Measurements from ENCODE around the gene PIR.

The PIR gene

GRCh38 chrX:15404401-15405096 is 88.6 kb downstream of the PIR start:
- Histone ChIP-seq H3K79me2 (ENCODE audit: insufficient read depth, low read length) (no peaks in the 10 kb centered on the region), H3K27ac (ENCODE audit: low read length) (no peak overlapping the region), H3K36me3 (ENCODE audit: insufficient read depth, low read length) (no peaks in the 10 kb centered on the region), H4K20me1 (ENCODE audit: insufficient read depth, low read length) (no peaks in the 10 kb centered on the region), H2AFZ (ENCODE audit: low read depth, low read length) (no peak overlapping the region), H3K9me3 (ENCODE audit: insufficient read depth, low read length, severe bottlenecking) (no peaks in the 10 kb centered on the region), H3K4me2 (ENCODE audit: insufficient read depth, low read length) (no peak overlapping the region), H3K27me3 (ENCODE audit: insufficient read depth, low read length, poor library complexity) (no peaks in the 10 kb centered on the region), H3K4me1 (ENCODE audit: insufficient read depth, low read length) (0 out of 2 replicates have a peak, but pooled peaks cover 7% of the 10 kb centered on the region), H3K4me3 (ENCODE audit: low read depth in 1 of 2, low read length in 2 of 2) (no peak overlapping the region), H3K9ac (ENCODE audit: low read depth, low read length) (no peak overlapping the region)
- no peak for ATAC-seq (ENCODE audit: insufficient read depth, low read depth)
- no peak for TF ChIP-seq CTCF (IDR thresholded peaks at IDR 0.05; ENCODE audit: borderline replicate concordance, extremely low read depth, low read length, poor library complexity, severe bottlenecking)
- TF ChIP-seq EZH2 (IDR thresholded peaks at IDR 0.05; ENCODE audit: borderline replicate concordance, low read depth, low read length, severe bottlenecking): no peak
- no peak for DNase-seq

GRCh38 chrX:15401378-15401777 is 91.8 kb downstream of the PIR start:
- no peak overlapping the region for H3K9ac ChIP-seq (ENCODE audit: low read depth, low read length)
- H3K4me1 ChIP-seq (ENCODE audit: insufficient read depth, low read length): 0 out of 2 replicates have a peak, but pooled peaks cover 7% of the 10 kb centered on the region
- H3K36me3 ChIP-seq (ENCODE audit: insufficient read depth, low read length): no peaks in the 10 kb centered on the region
- H3K27ac ChIP-seq (ENCODE audit: low read length): no peak overlapping the region
- no peak overlapping the region for H3K4me2 ChIP-seq (ENCODE audit: insufficient read depth, low read length)
- no peaks in the 10 kb centered on the region for H4K20me1 ChIP-seq (ENCODE audit: insufficient read depth, low read length)
- H2AFZ ChIP-seq (ENCODE audit: low read depth, low read length): no peak overlapping the region
- H3K27me3 ChIP-seq (ENCODE audit: insufficient read depth, low read length, poor library complexity): no peaks in the 10 kb centered on the region
- H3K9me3 ChIP-seq (ENCODE audit: insufficient read depth, low read length, severe bottlenecking): no peaks in the 10 kb centered on the region
- no peak for DNase-seq
- no peaks in the 10 kb centered on the region for H3K79me2 ChIP-seq (ENCODE audit: insufficient read depth, low read length)
- H3K4me3 ChIP-seq (ENCODE audit: low read depth in 1 of 2, low read length in 2 of 2): no peak overlapping the region
- TF ChIP-seq CTCF (IDR thresholded peaks at IDR 0.05; ENCODE audit: borderline replicate concordance, extremely low read depth, low read length, poor library complexity, severe bottlenecking) (no peak), EZH2 (IDR thresholded peaks at IDR 0.05; ENCODE audit: borderline replicate concordance, low read depth, low read length, severe bottlenecking) (no peak)
- ATAC-seq (ENCODE audit: insufficient read depth, low read depth): no peak

GRCh38 chrX:15399962-15400391 is 93.2 kb downstream of the PIR start:
- TF ChIP-seq CTCF (IDR thresholded peaks at IDR 0.05; ENCODE audit: borderline replicate concordance, extremely low read depth, low read length, poor library complexity, severe bottlenecking): no peak
- TF ChIP-seq EZH2 (IDR thresholded peaks at IDR 0.05; ENCODE audit: borderline replicate concordance, low read depth, low read length, severe bottlenecking): no peak
- H4K20me1 ChIP-seq (ENCODE audit: insufficient read depth, low read length): no peaks in the 10 kb centered on the region
- no peak overlapping the region for H3K9ac ChIP-seq (ENCODE audit: low read depth, low read length)
- DNase-seq: no peak
- H3K4me2 ChIP-seq (ENCODE audit: insufficient read depth, low read length): no peak overlapping the region
- H3K36me3 ChIP-seq (ENCODE audit: insufficient read depth, low read length): no peaks in the 10 kb centered on the region
- H3K27ac ChIP-seq (ENCODE audit: low read length): no peak overlapping the region
- H3K79me2 ChIP-seq (ENCODE audit: insufficient read depth, low read length): no peaks in the 10 kb centered on the region
- 0 out of 2 replicates have a peak, but pooled peaks cover 7% of the 10 kb centered on the region for H3K4me1 ChIP-seq (ENCODE audit: insufficient read depth, low read length)
- no peaks in the 10 kb centered on the region for H3K27me3 ChIP-seq (ENCODE audit: insufficient read depth, low read length, poor library complexity)
- H3K9me3 ChIP-seq (ENCODE audit: insufficient read depth, low read length, severe bottlenecking): no peaks in the 10 kb centered on the region
- no peak overlapping the region for H2AFZ ChIP-seq (ENCODE audit: low read depth, low read length)
- no peak for ATAC-seq (ENCODE audit: insufficient read depth, low read depth)
- no peak overlapping the region for H3K4me3 ChIP-seq (ENCODE audit: low read depth in 1 of 2, low read length in 2 of 2)
